Airway epithelial cell (primary cell): ENCODE results near the gene SMIM31. TPM values are rescaled to one million over a fixed set of nuclear protein-coding genes. Genes with fewer than 3 reads are reported as not detected.

Experiments used
- total RNA-seq: library from RNA; depleted of rRNA; stranded (reverse); fragments of >200 nt; gene quantifications from 2 replicates; pipeline ENCODE4 v1.2.3, GENCODE V29; 2015

Gene SMIM31
- not detected in 2 replicates for total RNA-seq

DNA sequence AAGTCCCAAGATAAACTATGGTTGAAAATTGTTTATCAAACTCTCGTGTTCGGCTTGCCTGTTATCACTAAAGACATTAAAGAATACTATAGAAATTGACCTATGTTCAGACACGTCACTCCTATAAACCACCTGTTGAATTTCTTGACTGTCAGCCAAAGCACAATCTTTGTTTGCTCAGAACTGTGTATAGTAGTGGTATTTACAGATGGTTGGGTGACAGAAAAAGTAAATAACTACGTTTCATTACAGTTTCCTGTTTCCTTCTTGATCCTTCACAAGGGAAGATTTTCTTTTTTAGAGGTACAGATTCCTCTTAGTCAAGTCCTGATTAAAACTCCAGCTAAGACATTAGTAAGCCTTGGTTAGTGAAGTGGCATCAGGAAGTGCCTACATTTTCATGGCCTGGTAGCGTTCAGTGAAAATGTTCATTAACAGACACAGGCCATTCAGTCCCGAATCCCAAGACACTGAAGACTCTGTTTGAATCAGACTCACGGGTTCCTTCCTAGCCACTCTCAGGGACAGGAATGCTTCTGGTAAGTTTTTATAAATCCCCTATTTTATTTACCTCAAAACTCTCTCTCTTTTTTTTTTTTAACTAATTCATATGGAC is at the start of gene SMIM31:
TSS of gene SMIM31 (plus strand) at position 259 of the 616 bp plus-strand sequence. CDS start 16,313 bp downstream, outside the sequence.

Other genes with a start within 250 kb of the SMIM31 start
- gene APELA, start 123.0 kb downstream of the SMIM31 start, total RNA-seq = not detected in 2 replicates
- gene TRIM61, start 223.5 kb downstream of the SMIM31 start, total RNA-seq = 0.79 and 1.2 TPM in 2 replicates